CD4-positive, alpha-beta T cell (primary cell): ENCODE measurements around the gene KANK4. TPM values are rescaled to one million over a fixed set of nuclear protein-coding genes. Genes with fewer than 3 reads are reported as not detected.

Experiments
- ATAC-seq: fragments of 200-7000 bp; cut with Tn5 transposase; one replicate; pipeline ENCODE4 v1.10.0; 2022; ENCODE audit warnings: mild to moderate bottlenecking; ENCODE audit not compliant: poor library complexity
- CTCF ChIA-PET: fragments of 350-600 bp; sonication (Branson Sonifier 250); formaldehyde crosslinking; loops from one replicate; lab custom pipeline; 2021; ENCODE audit warnings: antibody characterized with exemption, inconsistent platforms; lab: Charles Lee
- POLR2A ChIA-PET: fragments of 350-600 bp; sonication (Branson Sonifier 250); formaldehyde crosslinking; loops from one replicate; lab custom pipeline; 2021; ENCODE audit warnings: antibody characterized with exemption, inconsistent platforms; lab: Charles Lee
- DNase-seq, 14 experiments: peaks; one replicate each; pipeline ENCODE4 v3.0.0-alpha.2; 2013 to 2020; ENCODE audit warnings: mixed read lengths in 2 of 14
- H3K27ac ChIP-seq, 2 donors: one replicate each; pipeline versions ENCODE4 v1.5.1 to v1.7.0; 2013; ENCODE audit warnings: low read length in 2 of 2, low read depth in 1 of 2, mild to moderate bottlenecking in 1 of 2
- H3K27me3 ChIP-seq, 2 experiments: 1 replicate in 1 of 2; 2 replicates in 1 of 2; pipeline versions ENCODE4 v1.6.1 to v1.7.0; 2013; ENCODE audit warnings: low read length in 2 of 2, control low read depth in 1 of 2, mild to moderate bottlenecking in 1 of 2, moderate library complexity in 1 of 2; ENCODE audit not compliant: insufficient read depth in 2 of 2, control insufficient read depth in 1 of 2
- H3K36me3 ChIP-seq: one replicate; pipeline ENCODE4 v1.6.1; 2013; ENCODE audit warnings: low read length, control low read depth; ENCODE audit not compliant: insufficient read depth
- H3K4me1 ChIP-seq: one replicate; pipeline ENCODE4 v1.6.1; 2013; ENCODE audit warnings: low read length, control low read depth; ENCODE audit not compliant: insufficient read depth
- H3K4me3 ChIP-seq: one replicate; pipeline ENCODE4 v1.5.1; 2013; ENCODE audit warnings: mild to moderate bottlenecking, low read length, moderate library complexity
- H3K9me3 ChIP-seq, 2 experiments: 1 replicate in 1 of 2; 2 replicates in 1 of 2; pipeline versions ENCODE4 v1.6.1 to v1.7.0; 2013; ENCODE audit warnings: low read length in 2 of 2, mild to moderate bottlenecking in 2 of 2, control low read depth in 1 of 2, moderate library complexity in 1 of 2; ENCODE audit not compliant: control insufficient read depth in 1 of 2, insufficient read depth in 1 of 2
- H3K27ac Mint-ChIP-seq: one replicate; pipeline ENCODE4 v1.8.0; 2020; ENCODE audit warnings: mixed read lengths
- H3K27me3 Mint-ChIP-seq: one replicate; pipeline ENCODE4 v1.8.0; 2021; ENCODE audit warnings: mixed read lengths
- H3K36me3 Mint-ChIP-seq: one replicate; pipeline ENCODE4 v1.8.0; 2021; ENCODE audit warnings: low read depth, mixed read lengths
- H3K4me1 Mint-ChIP-seq: one replicate; pipeline ENCODE4 v1.8.0; 2021; ENCODE audit warnings: low read depth, mixed read lengths
- H3K4me3 Mint-ChIP-seq: one replicate; pipeline ENCODE4 v1.8.0; 2020; ENCODE audit warnings: mild to moderate bottlenecking, mixed read lengths
- H3K9me3 Mint-ChIP-seq: one replicate; pipeline ENCODE4 v1.8.0; 2020; ENCODE audit warnings: mixed read lengths
- CTCF ChIP-seq: fragments of 200-600 bp; IDR thresholded peaks from one replicate; pipeline ENCODE4 v1.8.0; 2022; ENCODE audit warnings: antibody characterized with exemption, mild to moderate bottlenecking
- intact Hi-C, 2 experiments: fragments of 100-400 bp; cut with DNase I in 1 of 2; cut with micrococcal nuclease in 1 of 2; formaldehyde crosslinking; loops; one replicate each; pipeline versions ENCODE4 v1.15.1 to v1.9.0; 2023 to 2025; cut with DNase I, micrococcal nuclease
- total RNA-seq, 174 experiments: library from RNA in 2 of 174; stranded (reverse) in 2 of 174; gene quantifications; one replicate each; pipeline ENCODE4 v1.2.3 and lab custom pipeline; 2021 to 2026

Gene KANK4
- total RNA-seq, 2 experiments from 2014 or later, result not detected

- no peak for TF ChIP-seq CTCF
- POLR2A ChIA-PET, result no interaction called here
Measured at GRCh38 chr1:62259551-62259950, 59.7 kb downstream of the KANK4 start.

GRCh38 chr1:62250126-62250726, 69.0 kb downstream of the KANK4 start:
- TF ChIP-seq CTCF, result no peak
- Mint-ChIP-seq H3K9me3 (no peaks in the 10 kb centered on the region), H3K36me3 (no peaks in the 10 kb centered on the region), H3K4me3 (no peak overlapping the region), H3K27me3 (no peaks in the 10 kb centered on the region), H3K4me1 (no peaks in the 10 kb centered on the region), H3K27ac (no peak overlapping the region)
- DNase-seq (no peak), ATAC-seq (no peak)
- CTCF ChIA-PET, result no interaction called here
- no peaks in the 10 kb centered on the region for H3K27me3 ChIP-seq
- H3K4me1 ChIP-seq, result no peaks in the 10 kb centered on the region
- H3K36me3 ChIP-seq, result no peaks in the 10 kb centered on the region
- POLR2A ChIA-PET, result no interaction called here
- intact Hi-C loops, result no loop called here
- no peaks in the 10 kb centered on the region for H3K9me3 ChIP-seq
- no peak overlapping the region for H3K4me3 ChIP-seq
- no peak overlapping the region for H3K27ac ChIP-seq

More at GRCh38 chr1:62259551-62259950, 59.7 kb downstream of the KANK4 start:
- no peak overlapping the region for H3K27ac Mint-ChIP-seq
- DNase-seq, result no peak
- H3K4me1 Mint-ChIP-seq, result no peaks in the 10 kb centered on the region
- H3K4me1 ChIP-seq, result no peaks in the 10 kb centered on the region
- H3K27ac ChIP-seq, result no peak overlapping the region
- H3K27me3 Mint-ChIP-seq, result peaks cover 20% of the 10 kb centered on the region
- H3K4me3 Mint-ChIP-seq, result no peak overlapping the region
- H3K9me3 ChIP-seq, result no peaks in the 10 kb centered on the region
- no peaks in the 10 kb centered on the region for H3K36me3 ChIP-seq
- H3K9me3 Mint-ChIP-seq, result no peaks in the 10 kb centered on the region
- CTCF ChIA-PET, result no interaction called here
- no peak overlapping the region for H3K4me3 ChIP-seq
- no peak for ATAC-seq
- H3K36me3 Mint-ChIP-seq, result no peaks in the 10 kb centered on the region
- peaks cover 0 to 3% of the 10 kb centered on the region in 2 experiments for H3K27me3 ChIP-seq
- intact Hi-C loops, result no loop called here

GRCh38 chr1:62247391-62248168, 71.7 kb downstream of the KANK4 start:
- H3K4me3 ChIP-seq, result no peak overlapping the region
- no peak for TF ChIP-seq CTCF
- Mint-ChIP-seq H3K27ac (no peak overlapping the region), H3K36me3 (no peaks in the 10 kb centered on the region), H3K4me3 (no peak overlapping the region), H3K4me1 (no peaks in the 10 kb centered on the region), H3K9me3 (no peaks in the 10 kb centered on the region), H3K27me3 (no peaks in the 10 kb centered on the region)
- H3K27me3 ChIP-seq, result no peaks in the 10 kb centered on the region
- ATAC-seq, result no peak
- DNase-seq, result no peak
- H3K4me1 ChIP-seq, result no peaks in the 10 kb centered on the region
- no peaks in the 10 kb centered on the region for H3K36me3 ChIP-seq
- intact Hi-C loops, result no loop called here
- ChIA-PET POLR2A (no interaction called here), CTCF (no interaction called here)
- H3K9me3 ChIP-seq, result peaks cover 0 to 5% of the 10 kb centered on the region in 2 experiments
- no peak overlapping the region for H3K27ac ChIP-seq
